K562 (cell line): ENCODE measurements around the gene TM9SF4. TPM values are rescaled to one million over a fixed set of nuclear protein-coding genes. Genes with fewer than 3 reads are reported as not detected.

ENCODE experiments used
- ARNT ChIP-seq, 2 experiments: fragments of 450-650 bp; IDR thresholded peaks; 2 replicates each; pipeline ENCODE4 v1.6.1; 2016; ENCODE audit warnings: mild to moderate bottlenecking in 1 of 2
- FOXA3 ChIP-seq, 2 experiments: fragments of 450-650 bp in 1 of 2; sonication (generic) in 1 of 2; formaldehyde crosslinking; IDR thresholded peaks in 1 of 2; conservative IDR thresholded peaks in 1 of 2; 2 replicates each; pipeline versions ENCODE4 v1.4.0 to v1.8.0; 2020 to 2022; ENCODE audit warnings: mild to moderate bottlenecking in 2 of 2, missing genetic modification reagents in 1 of 2
- KHSRP ChIP-seq: fragments of 450-650 bp; IDR thresholded peaks from 2 replicates; pipeline ENCODE4 v1.6.1; 2017
- MTA3 ChIP-seq: fragments of 450-650 bp; formaldehyde crosslinking; IDR thresholded peaks from 2 replicates; pipeline ENCODE4 v1.6.1; 2017; ENCODE audit warnings: mild to moderate bottlenecking, borderline replicate concordance
- MYBL2 ChIP-seq, 2 experiments: fragments of 450-650 bp in 1 of 2; sonication (generic) in 1 of 2; formaldehyde crosslinking in 1 of 2; IDR thresholded peaks; 2 replicates each; pipeline versions ENCODE4 v1.6.1 to v1.8.1; 2017 to 2022; ENCODE audit warnings: borderline replicate concordance in 1 of 2, inconsistent platforms in 1 of 2, low read depth in 1 of 2, mild to moderate bottlenecking in 1 of 2, missing genetic modification reagents in 1 of 2, moderate library complexity in 1 of 2
- RBFOX2 ChIP-seq: fragments of 200-400 bp; formaldehyde crosslinking; IDR thresholded peaks from 2 replicates; pipeline ENCODE4 v1.6.1; 2017; ENCODE audit warnings: low read depth, mild to moderate bottlenecking, low read length, moderate library complexity
- USF1 ChIP-seq: sonication (generic); formaldehyde crosslinking; IDR thresholded peaks from 2 replicates; pipeline ENCODE4 v1.9.0; 2022; ENCODE audit warnings: mild to moderate bottlenecking, missing genetic modification reagents
- ZBTB26 ChIP-seq: fragments of 450-650 bp; formaldehyde crosslinking; IDR thresholded peaks from 2 replicates; pipeline ENCODE4 v1.4.0; 2022; ENCODE audit warnings: missing genetic modification characterization
- ZNF518B ChIP-seq: fragments of 250-450 bp; sonication (Bioruptor Pico); IDR thresholded peaks from 2 replicates; pipeline ENCODE4 v1.5.0; 2021; ENCODE audit warnings: mild to moderate bottlenecking, moderate library complexity
- ZNF740 ChIP-seq, 3 experiments: fragments of 200-800 bp in 1 of 3; sonication (Bioruptor generic) in 1 of 3; sonication (generic) in 1 of 3; formaldehyde crosslinking in 1 of 3; IDR thresholded peaks; 2 replicates each; pipeline versions ENCODE4 v1.6.1 to v1.8.0; 2016 to 2022; ENCODE audit warnings: mild to moderate bottlenecking in 2 of 3, missing compliant biosample characterization in 2 of 3, missing genetic modification characterization in 2 of 3, missing genetic modification reagents in 1 of 3
- polyA plus RNA-seq, 8 experiments: library from polyadenylated mRNA; depleted of rRNA in 4 of 8; stranded (reverse) in 5 of 8; unstranded in 3 of 8; fragments of >200 nt; fragmentation: Nextera tagmentation in 2 of 8; fragmentation: Illumina TruSeq in 1 of 8; extraction: Ambion mirVana in 2 of 8; extraction: Trizol in 1 of 8; gene quantifications; 2 replicates each; pipeline versions ENCODE4 v1.2.1 to v1.2.3, GENCODE V29; 2011 to 2014; ENCODE audit warnings: inconsistent platforms in 1 of 8, missing spikeins in 1 of 8
- total RNA-seq, 7 experiments: library from RNA; depleted of rRNA in 6 of 7; stranded (reverse); fragments of >200 nt in 6 of 7; fragmentation: Illumina TruSeq in 2 of 7; extraction: Trizol in 2 of 7; gene quantifications; 2 replicates each; pipeline versions ENCODE4 v1.2.1 to v1.2.3, GENCODE V29; 2011 to 2021; ENCODE audit warnings: low replicate concordance in 1 of 7
- TF ChIP-seq, protein P1 (sequence below): fragments of 250-450 bp; sonication (Bioruptor Pico); IDR thresholded peaks from 2 replicates; pipeline ENCODE4 v1.9.0; 2021; ENCODE audit warnings: mild to moderate bottlenecking, inconsistent platforms
- TF ChIP-seq, protein P2 (sequence below), 2 experiments: fragments of 200-800 bp in 1 of 2; sonication (Bioruptor generic) in 1 of 2; sonication (generic) in 1 of 2; formaldehyde crosslinking in 1 of 2; IDR thresholded peaks in 1 of 2; conservative IDR thresholded peaks in 1 of 2; 2 replicates each; pipeline versions ENCODE4 v1.5.0 to v1.6.1; 2016 to 2020; ENCODE audit warnings: missing compliant biosample characterization in 1 of 2, missing genetic modification characterization in 1 of 2, missing genetic modification reagents in 1 of 2

TM9SF4 gene
- total and polyA plus RNA-seq, 9 of the 15 experiments (the other 6 are each of a cell fraction or from before 2014, with no cell fraction given), result 14.5 to 46.3 (median 26.9) TPM

- TF ChIP-seq, protein P1, sequence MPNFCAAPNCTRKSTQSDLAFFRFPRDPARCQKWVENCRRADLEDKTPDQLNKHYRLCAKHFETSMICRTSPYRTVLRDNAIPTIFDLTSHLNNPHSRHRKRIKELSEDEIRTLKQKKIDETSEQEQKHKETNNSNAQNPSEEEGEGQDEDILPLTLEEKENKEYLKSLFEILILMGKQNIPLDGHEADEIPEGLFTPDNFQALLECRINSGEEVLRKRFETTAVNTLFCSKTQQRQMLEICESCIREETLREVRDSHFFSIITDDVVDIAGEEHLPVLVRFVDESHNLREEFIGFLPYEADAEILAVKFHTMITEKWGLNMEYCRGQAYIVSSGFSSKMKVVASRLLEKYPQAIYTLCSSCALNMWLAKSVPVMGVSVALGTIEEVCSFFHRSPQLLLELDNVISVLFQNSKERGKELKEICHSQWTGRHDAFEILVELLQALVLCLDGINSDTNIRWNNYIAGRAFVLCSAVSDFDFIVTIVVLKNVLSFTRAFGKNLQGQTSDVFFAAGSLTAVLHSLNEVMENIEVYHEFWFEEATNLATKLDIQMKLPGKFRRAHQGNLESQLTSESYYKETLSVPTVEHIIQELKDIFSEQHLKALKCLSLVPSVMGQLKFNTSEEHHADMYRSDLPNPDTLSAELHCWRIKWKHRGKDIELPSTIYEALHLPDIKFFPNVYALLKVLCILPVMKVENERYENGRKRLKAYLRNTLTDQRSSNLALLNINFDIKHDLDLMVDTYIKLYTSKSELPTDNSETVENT (CRISPR knock-in tag), result 0 out of 2 replicates have a peak, but pooled peaks have one; percentile 32
- TF ChIP-seq MYBL2 (IDR thresholded peaks at IDR 0.05; ENCODE audit: low read depth) (peak; percentile 73), MYBL2 (CRISPR knock-in tag; IDR thresholded peaks at IDR 0.05; ENCODE audit: borderline replicate concordance) (no peak), USF1 (CRISPR knock-in tag) (peak; percentile 85), FOXA3 (CRISPR knock-in tag; conservative IDR thresholded peaks at IDR 0.05 in 1 of 2, IDR thresholded peaks at IDR 0.05 in 1 of 2) (no peak), ARNT (IDR thresholded peaks at IDR 0.05) (peak; percentile 73 to 99; a peak in 3 of 4 replicates), MTA3 (peak; percentile 88), ZNF740 (CRISPR knock-in tag; IDR thresholded peaks at IDR 0.05) (peak; percentile 99), ZNF740 (tag; IDR thresholded peaks at IDR 0.05) (peak in 1 of 2 experiments; percentile 95; a peak in 2 of 4 replicates), ZNF518B (no peak), RBFOX2 (peak; percentile 93), KHSRP (peak; percentile 88), ZBTB26 (peak; percentile 58; the same call in 1 of the 2 replicates)
- TF ChIP-seq, protein P2, sequence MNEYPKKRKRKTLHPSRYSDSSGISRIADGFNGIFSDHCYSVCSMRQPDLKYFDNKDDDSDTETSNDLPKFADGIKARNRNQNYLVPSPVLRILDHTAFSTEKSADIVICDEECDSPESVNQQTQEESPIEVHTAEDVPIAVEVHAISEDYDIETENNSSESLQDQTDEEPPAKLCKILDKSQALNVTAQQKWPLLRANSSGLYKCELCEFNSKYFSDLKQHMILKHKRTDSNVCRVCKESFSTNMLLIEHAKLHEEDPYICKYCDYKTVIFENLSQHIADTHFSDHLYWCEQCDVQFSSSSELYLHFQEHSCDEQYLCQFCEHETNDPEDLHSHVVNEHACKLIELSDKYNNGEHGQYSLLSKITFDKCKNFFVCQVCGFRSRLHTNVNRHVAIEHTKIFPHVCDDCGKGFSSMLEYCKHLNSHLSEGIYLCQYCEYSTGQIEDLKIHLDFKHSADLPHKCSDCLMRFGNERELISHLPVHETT (CRISPR knock-in tag; conservative IDR thresholded peaks at IDR 0.05 in 1 of 2, IDR thresholded peaks at IDR 0.05 in 1 of 2), result peak in 1 of 2 experiments; percentile 82; a peak in 2 of 4 replicates
Observed at GRCh38 chr20:32109392-32110172, at the start of gene TM9SF4 (continued).
